ENCODE data around the gene TOX3. TPM values are rescaled to one million over a fixed set of nuclear protein-coding genes. Genes with fewer than 3 reads are reported as not detected.

The TOX3 gene
- total RNA-seq, 1 donor from 2014 or later, result not detected

DNA sequence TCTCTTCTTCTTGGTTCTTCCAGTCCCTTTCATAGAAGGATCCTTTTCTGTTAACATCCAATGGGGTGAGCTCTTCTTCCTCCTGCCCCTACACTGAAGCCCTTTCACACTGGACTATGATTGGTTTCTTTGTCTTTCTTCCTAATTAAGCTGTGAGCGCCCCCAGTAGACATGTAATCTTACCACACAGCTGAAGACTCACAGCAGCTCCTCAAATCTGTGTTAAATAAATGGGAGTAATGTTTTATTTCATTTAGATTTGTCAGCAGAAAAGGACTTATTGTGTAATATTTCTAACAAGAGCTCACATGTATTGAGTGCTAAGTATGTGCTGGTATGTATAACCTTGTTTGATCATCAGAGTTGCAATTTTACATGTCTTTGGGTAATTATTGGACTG is 55.7 kb downstream of the TOX3 start:
- Mint-ChIP-seq H3K9me3 (peaks cover 6% of the 10 kb centered on the region), H3K27ac (no peak overlapping the region), H3K4me3 (ENCODE audit: low read depth) (no peak overlapping the region), H3K27me3 (ENCODE audit: low read depth) (no peaks in the 10 kb centered on the region), H3K36me3 (ENCODE audit: low read depth) (no peaks in the 10 kb centered on the region), H3K4me1 (ENCODE audit: low read depth) (no peaks in the 10 kb centered on the region)
- DNase-seq (ENCODE audit: low spot score), result no peak
- intact Hi-C loops (cut with micrococcal nuclease), result no loop called here

DNA sequence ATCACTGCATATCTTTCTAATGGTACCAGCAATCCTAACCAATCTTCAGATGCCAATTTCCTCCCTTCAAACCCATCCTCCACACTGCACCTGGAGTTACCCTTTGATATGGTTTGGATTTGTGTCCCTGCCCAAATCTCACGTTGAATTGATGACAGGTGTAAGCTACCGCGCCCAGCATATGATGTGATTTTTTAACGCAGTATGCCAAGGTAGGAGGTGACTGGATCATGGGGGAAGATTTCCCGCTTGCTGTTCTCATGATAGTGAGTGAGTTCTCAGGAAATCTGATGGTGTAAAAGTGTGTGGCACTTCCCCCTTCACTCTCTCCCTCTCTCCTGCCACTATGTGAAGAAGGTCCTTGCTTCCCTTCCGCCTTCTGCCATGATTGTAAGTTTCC is 57.0 kb downstream of the TOX3 start:
- Mint-ChIP-seq H3K4me3 (ENCODE audit: low read depth) (no peak overlapping the region), H3K9me3 (peaks cover 13% of the 10 kb centered on the region), H3K36me3 (ENCODE audit: low read depth) (no peaks in the 10 kb centered on the region)

DNA sequence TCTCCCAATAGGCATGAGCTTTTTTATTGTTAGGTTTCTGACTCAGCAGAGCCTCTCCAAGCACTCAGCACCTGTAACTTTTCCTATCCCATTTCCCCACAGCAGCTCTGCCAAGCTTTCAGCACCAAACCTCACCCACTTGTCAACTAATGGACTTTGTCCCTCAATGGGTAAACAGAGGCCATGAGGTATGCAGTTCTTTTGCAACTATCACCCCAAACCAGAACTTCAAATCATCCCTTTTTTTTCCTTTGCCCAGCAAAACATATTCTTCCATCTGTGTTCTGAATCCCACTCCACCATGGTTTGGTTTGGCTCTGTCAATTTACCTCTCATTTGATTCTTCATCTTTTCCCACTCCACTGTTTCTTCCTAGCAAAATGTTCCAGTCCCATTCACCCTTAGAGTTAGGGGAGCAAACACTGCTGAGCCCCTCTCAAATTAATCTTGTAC is 58.1 kb downstream of the TOX3 start:
- peaks cover 13% of the 10 kb centered on the region for H3K9me3 Mint-ChIP-seq
- H3K4me3 Mint-ChIP-seq (ENCODE audit: low read depth), result no peak overlapping the region
- no peaks in the 10 kb centered on the region for H3K36me3 Mint-ChIP-seq (ENCODE audit: low read depth)
- intact Hi-C loops (cut with micrococcal nuclease), result no loop called here
- no peaks in the 10 kb centered on the region for H3K4me1 Mint-ChIP-seq (ENCODE audit: low read depth)
- H3K27ac Mint-ChIP-seq, result no peak overlapping the region
- no peak for DNase-seq (ENCODE audit: low spot score)
- no peaks in the 10 kb centered on the region for H3K27me3 Mint-ChIP-seq (ENCODE audit: low read depth)

More for the DNA sequence above, 57.0 kb downstream of the TOX3 start:
- Mint-ChIP-seq H3K27me3 (ENCODE audit: low read depth) (no peaks in the 10 kb centered on the region), H3K27ac (no peak overlapping the region), H3K4me1 (ENCODE audit: low read depth) (no peaks in the 10 kb centered on the region)
- no peak for DNase-seq (ENCODE audit: low spot score)
- intact Hi-C loops (cut with micrococcal nuclease), result no loop called here

DNA sequence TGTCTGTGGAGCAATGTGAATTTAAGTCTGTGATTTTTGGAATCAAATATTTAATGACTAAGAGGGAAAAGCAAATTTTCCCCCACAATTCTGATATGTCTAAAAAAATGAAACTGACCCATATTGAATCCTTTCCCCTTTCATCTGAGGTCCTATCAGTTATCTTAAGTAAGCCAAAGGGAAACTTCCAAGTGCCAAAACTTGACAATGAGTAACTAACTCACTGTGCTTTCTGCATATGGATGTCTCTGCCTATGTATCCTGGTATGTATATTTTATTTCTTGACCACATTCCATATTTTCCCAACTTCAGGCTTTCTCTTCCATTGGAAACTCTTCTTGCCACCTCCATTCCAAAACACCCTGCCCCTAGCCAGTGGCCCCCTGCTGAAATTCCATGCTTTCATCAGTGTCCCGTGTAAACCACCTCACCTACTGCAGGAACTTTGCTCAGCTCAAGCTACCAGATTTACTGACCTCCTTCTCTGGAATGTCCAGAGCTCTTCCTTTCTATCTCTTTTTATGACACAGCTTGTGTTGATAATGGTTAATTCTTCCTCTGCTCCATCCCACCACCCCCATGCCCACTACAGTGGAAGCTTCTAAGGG is 59.0 kb downstream of the TOX3 start:
- no peaks in the 10 kb centered on the region for H3K36me3 Mint-ChIP-seq (ENCODE audit: low read depth)
- H3K27ac Mint-ChIP-seq, result no peak overlapping the region
- DNase-seq (ENCODE audit: low spot score), result no peak
- no peaks in the 10 kb centered on the region for H3K27me3 Mint-ChIP-seq (ENCODE audit: low read depth)
- intact Hi-C loops (cut with micrococcal nuclease), result no loop called here
- no peak overlapping the region for H3K4me3 Mint-ChIP-seq (ENCODE audit: low read depth)
- H3K9me3 Mint-ChIP-seq, result peaks cover 13% of the 10 kb centered on the region
- H3K4me1 Mint-ChIP-seq (ENCODE audit: low read depth), result no peaks in the 10 kb centered on the region

DNA sequence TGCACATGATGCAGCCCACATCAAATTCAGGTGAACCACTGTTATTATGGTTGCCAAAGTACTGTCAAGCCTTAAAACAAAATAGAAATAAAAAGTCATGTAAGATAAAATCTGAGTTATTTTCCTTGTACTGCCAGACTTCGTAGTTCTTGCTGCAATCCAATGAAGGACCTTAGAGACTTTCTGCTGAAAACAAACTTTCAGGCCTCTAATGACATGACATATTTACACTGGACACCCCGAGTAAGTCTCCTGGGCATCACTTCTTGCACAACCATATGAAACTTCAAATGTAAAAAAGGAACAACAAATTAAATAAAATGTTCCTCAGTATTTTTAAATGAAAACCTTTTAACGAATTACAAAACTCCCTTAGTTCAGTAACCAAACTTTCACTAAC is 66.7 kb downstream of the TOX3 start:
- H3K27me3 Mint-ChIP-seq (ENCODE audit: low read depth), result no peaks in the 10 kb centered on the region
- no peaks in the 10 kb centered on the region for H3K4me1 Mint-ChIP-seq (ENCODE audit: low read depth)
- no peak overlapping the region for H3K4me3 Mint-ChIP-seq (ENCODE audit: low read depth)
- intact Hi-C loops (cut with micrococcal nuclease), result no loop called here
- no peaks in the 10 kb centered on the region for H3K36me3 Mint-ChIP-seq (ENCODE audit: low read depth)
- H3K27ac Mint-ChIP-seq, result no peak overlapping the region
- H3K9me3 Mint-ChIP-seq, result peaks cover 6% of the 10 kb centered on the region
- DNase-seq (ENCODE audit: low spot score), result no peak

DNA sequence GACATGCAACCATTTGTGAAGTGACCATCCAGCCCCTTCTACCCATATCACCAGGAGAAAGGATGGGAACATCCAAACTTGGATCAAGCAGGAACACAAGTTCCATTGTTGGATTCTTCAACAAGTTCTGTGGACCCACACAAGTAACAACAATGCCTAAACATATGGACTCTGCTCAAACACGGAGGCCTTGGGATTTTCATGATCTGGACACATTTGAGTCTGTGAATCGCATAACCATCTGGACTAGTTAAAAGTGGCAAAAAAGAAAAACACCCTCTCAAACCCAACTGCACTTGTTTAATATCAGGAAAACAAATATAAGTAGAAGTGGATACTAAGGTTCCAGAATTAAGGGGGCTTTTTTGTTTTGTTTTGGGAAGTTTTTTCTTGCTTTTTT is 70.8 kb downstream of the TOX3 start:
- no peak for DNase-seq (ENCODE audit: low spot score)
- Mint-ChIP-seq H3K4me1 (ENCODE audit: low read depth) (no peaks in the 10 kb centered on the region), H3K27ac (no peak overlapping the region), H3K4me3 (ENCODE audit: low read depth) (no peak overlapping the region), H3K9me3 (peaks cover 10% of the 10 kb centered on the region), H3K27me3 (ENCODE audit: low read depth) (no peaks in the 10 kb centered on the region), H3K36me3 (ENCODE audit: low read depth) (no peaks in the 10 kb centered on the region)
- intact Hi-C loops (cut with micrococcal nuclease), result no loop called here

DNA sequence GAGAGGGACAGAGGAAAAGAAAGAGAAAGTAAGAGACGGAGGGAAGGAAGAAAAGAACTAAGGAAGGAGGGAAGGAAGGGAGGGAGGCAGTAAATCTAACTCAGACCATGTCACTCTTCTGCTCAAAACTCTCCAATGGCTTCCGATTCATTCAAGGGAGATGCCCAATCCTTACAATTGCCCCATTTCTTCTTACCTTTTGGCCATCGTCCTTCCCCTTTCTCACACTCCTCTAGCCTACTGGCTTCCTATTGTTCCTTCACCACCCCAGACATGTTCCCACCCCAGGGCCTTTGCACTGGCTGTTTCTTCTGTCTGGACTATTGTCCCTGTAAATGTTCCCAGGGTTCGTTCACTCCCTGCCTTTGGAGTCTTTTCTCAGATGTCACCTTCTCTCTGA is 72.3 kb downstream of the TOX3 start:
- H3K27ac Mint-ChIP-seq, result no peak overlapping the region
- H3K4me1 Mint-ChIP-seq (ENCODE audit: low read depth), result no peaks in the 10 kb centered on the region
- intact Hi-C loops (cut with micrococcal nuclease), result no loop called here
- no peaks in the 10 kb centered on the region for H3K36me3 Mint-ChIP-seq (ENCODE audit: low read depth)
- DNase-seq (ENCODE audit: low spot score), result no peak
- H3K9me3 Mint-ChIP-seq, result peaks cover 10% of the 10 kb centered on the region
- no peaks in the 10 kb centered on the region for H3K27me3 Mint-ChIP-seq (ENCODE audit: low read depth)
- no peak overlapping the region for H3K4me3 Mint-ChIP-seq (ENCODE audit: low read depth)

DNA sequence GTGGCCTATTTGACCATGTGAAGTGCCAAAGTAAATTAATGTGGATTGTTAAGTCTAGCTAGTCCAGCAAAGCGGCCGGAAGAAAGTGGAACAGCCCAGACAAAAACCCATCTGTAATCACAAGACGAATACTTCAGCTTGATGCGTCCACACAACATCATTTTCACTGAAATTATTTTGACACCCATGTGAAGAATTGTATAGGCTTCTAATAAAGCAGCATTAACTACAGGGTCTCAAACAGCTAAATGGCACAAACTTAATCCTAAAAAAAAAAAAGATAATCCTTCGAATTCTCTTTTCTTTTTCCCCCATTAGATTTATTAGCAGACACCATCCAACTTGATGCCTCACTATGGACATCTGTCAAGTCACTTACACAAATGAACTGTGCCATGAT is 73.8 kb downstream of the TOX3 start:
- no peak overlapping the region for H3K4me3 Mint-ChIP-seq (ENCODE audit: low read depth)
- DNase-seq (ENCODE audit: low spot score), result no peak
- H3K27ac Mint-ChIP-seq, result no peak overlapping the region
- H3K4me1 Mint-ChIP-seq (ENCODE audit: low read depth), result no peaks in the 10 kb centered on the region
- no peaks in the 10 kb centered on the region for H3K36me3 Mint-ChIP-seq (ENCODE audit: low read depth)
- H3K9me3 Mint-ChIP-seq, result peaks cover 6% of the 10 kb centered on the region
- no peaks in the 10 kb centered on the region for H3K27me3 Mint-ChIP-seq (ENCODE audit: low read depth)
- intact Hi-C loops (cut with micrococcal nuclease), result no loop called here

DNA sequence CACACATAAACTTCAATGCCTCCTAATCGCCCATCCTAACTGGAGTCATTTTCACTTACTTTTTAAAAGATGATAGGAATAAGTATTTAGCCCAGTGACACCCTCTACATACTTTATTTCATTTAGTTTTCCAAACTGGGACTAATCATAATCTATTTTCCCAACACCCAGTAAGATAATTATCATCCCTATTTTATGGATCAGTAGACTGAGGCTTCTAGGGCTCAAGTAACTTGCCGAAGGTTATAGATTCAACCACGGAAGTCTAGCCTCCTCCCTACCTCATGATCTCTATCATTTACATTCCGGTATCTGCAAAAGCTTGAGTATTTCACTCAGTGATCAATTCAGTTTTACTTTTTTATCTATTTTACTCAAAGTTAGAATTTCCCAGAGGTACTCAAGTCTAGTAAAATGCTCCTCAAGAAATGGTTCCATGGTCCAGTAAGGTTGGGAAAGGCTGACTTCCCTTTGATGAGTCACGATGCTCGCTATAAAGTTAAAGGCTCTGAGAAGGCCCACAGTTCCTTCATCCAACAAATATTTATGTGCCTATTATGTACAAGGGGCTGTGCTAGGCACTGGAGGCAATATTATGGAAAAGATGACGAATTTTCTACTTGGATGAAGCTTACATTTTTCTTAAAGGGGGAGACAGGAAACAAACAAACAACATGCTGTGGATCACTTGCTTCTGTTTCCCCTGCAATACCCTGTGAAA is 75.1 kb downstream of the TOX3 start:
- DNase-seq (ENCODE audit: low spot score), result no peak
- H3K9me3 Mint-ChIP-seq, result peaks cover 6% of the 10 kb centered on the region
- no peaks in the 10 kb centered on the region for H3K36me3 Mint-ChIP-seq (ENCODE audit: low read depth)
- no peaks in the 10 kb centered on the region for H3K27me3 Mint-ChIP-seq (ENCODE audit: low read depth)
- intact Hi-C loops (cut with micrococcal nuclease), result no loop called here
- no peaks in the 10 kb centered on the region for H3K4me1 Mint-ChIP-seq (ENCODE audit: low read depth)
- no peak overlapping the region for H3K27ac Mint-ChIP-seq
- H3K4me3 Mint-ChIP-seq (ENCODE audit: low read depth), result no peak overlapping the region

DNA sequence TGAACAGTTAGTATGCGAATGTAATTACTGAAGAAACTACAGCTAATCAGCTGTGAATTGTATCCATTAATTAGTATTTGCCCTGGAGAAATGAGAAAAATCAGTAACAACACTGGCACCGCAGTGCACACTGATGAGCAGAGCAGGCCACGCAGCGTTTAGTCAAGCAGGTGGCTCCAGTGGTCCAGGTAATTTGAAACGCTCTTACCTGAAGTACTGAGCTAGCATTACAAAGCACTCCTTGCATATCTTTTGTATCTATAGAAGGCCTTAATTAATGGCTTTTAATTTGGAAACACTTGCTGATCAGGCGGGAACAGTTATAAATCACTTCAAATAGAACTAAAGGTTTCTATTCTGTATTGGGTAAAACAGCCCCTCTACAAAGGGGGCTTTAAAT is 76.4 kb downstream of the TOX3 start:
- Mint-ChIP-seq H3K36me3 (ENCODE audit: low read depth) (no peaks in the 10 kb centered on the region), H3K9me3 (peaks cover 6% of the 10 kb centered on the region), H3K4me1 (ENCODE audit: low read depth) (no peaks in the 10 kb centered on the region), H3K27ac (no peak overlapping the region), H3K27me3 (ENCODE audit: low read depth) (no peaks in the 10 kb centered on the region), H3K4me3 (ENCODE audit: low read depth) (no peak overlapping the region)
- DNase-seq (ENCODE audit: low spot score), result no peak
- intact Hi-C loops (cut with micrococcal nuclease), result no loop called here

DNA sequence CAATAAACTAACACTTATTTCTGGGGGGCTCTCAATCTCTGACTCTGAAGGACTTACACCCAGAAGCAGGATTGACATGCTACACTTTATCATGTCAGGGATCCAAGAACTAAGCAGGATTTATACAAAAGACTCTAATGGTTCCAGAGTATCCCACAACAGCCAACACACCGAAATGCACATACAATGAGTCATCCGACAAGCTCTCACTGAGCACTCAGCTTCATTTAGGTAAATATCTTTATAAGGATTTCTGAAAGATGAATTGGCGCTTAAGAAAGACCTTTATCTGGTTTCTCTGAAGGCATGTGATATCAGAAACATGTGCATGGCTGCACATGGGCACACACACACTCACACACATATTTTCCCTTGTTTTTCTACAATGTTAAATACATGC is 77.2 kb downstream of the TOX3 start:
- peaks cover 1% of the 10 kb centered on the region for H3K9me3 Mint-ChIP-seq
- no peaks in the 10 kb centered on the region for H3K4me1 Mint-ChIP-seq (ENCODE audit: low read depth)
- H3K27ac Mint-ChIP-seq, result no peak overlapping the region
- H3K36me3 Mint-ChIP-seq (ENCODE audit: low read depth), result no peaks in the 10 kb centered on the region
- DNase-seq (ENCODE audit: low spot score), result no peak
- H3K4me3 Mint-ChIP-seq (ENCODE audit: low read depth), result no peak overlapping the region
- no peaks in the 10 kb centered on the region for H3K27me3 Mint-ChIP-seq (ENCODE audit: low read depth)
- intact Hi-C loops (cut with micrococcal nuclease), result no loop called here

DNA sequence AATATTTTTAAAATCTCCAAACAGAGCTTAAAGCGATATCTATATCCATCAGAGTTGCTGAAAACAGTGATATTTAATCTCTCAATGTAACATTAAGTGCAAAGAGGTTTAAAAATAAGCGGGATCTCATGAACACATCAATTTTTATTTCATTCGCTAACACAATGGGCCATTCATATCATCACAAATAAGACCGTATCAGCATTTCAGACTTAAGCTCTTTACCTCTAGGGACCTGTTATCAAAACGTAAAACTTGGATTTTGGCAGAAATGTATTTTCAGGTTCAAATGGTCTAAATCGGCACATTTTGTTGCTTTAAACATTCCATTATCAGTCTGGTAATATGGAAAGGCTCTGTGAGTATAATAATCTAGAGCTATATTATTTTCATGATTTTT is 77.9 kb downstream of the TOX3 start:
- Mint-ChIP-seq H3K36me3 (ENCODE audit: low read depth) (no peaks in the 10 kb centered on the region), H3K4me1 (ENCODE audit: low read depth) (no peaks in the 10 kb centered on the region), H3K4me3 (ENCODE audit: low read depth) (no peak overlapping the region), H3K27me3 (ENCODE audit: low read depth) (no peaks in the 10 kb centered on the region), H3K9me3 (no peaks in the 10 kb centered on the region), H3K27ac (no peak overlapping the region)
- no peak for DNase-seq (ENCODE audit: low spot score)
- intact Hi-C loops (cut with micrococcal nuclease), result no loop called here

DNA sequence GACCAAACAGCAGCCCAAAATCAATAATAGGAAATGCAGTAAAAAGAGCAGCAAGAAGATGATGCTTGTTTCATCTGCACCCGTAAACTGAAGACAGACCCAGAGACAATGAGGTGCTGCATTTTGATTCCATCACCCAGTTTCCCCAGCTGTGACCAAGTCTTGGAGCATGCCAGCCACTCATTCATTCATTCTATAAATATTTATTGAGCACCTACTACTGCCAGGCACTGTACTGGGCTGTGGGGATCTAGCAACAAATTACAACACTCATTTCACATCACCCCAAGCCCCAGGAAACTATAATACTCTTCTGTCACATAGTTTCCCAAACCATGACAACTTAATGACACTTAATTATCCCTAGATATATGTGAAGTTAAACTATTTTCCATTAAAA is 79.2 kb downstream of the TOX3 start:
- Mint-ChIP-seq H3K36me3 (ENCODE audit: low read depth) (no peaks in the 10 kb centered on the region), H3K27ac (no peak overlapping the region), H3K4me3 (ENCODE audit: low read depth) (no peak overlapping the region), H3K27me3 (ENCODE audit: low read depth) (no peaks in the 10 kb centered on the region), H3K9me3 (no peaks in the 10 kb centered on the region), H3K4me1 (ENCODE audit: low read depth) (no peaks in the 10 kb centered on the region)
- no peak for DNase-seq (ENCODE audit: low spot score)
- intact Hi-C loops (cut with micrococcal nuclease), result no loop called here
